Suppressor macrophage treated with lipopolysaccharide for 4 hours (primary cell): ENCODE results near the gene ZFP36L1.
A peak's percentile ranks its signal among the peaks of the same experiment; 100 is the strongest.

Source experiments
- DNase-seq: peaks from one replicate; pipeline ENCODE4 v3.0.0-alpha.2; 2020

ZFP36L1 gene

DNA sequence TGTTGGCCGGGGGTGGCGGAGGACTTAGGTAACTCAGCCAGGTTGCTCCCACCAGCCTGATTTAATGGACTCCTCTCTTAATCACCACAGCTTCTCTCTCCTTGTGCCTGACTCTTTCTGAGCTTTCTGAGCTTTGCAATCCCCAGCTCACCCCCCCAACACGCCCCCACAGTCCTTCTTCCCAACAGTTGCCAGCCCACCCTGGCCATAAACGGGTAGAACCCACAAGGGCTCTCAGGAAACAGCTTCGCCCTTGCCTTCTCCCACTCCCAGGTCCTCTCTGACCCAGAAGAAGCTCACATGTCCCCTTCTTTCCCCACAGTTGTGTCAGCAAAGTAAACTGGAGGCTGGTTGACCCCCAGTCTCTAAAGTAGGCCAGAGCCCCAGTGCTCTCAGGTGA lies 32.9 kb downstream of the ZFP36L1 start:
- no peak for DNase-seq

DNA sequence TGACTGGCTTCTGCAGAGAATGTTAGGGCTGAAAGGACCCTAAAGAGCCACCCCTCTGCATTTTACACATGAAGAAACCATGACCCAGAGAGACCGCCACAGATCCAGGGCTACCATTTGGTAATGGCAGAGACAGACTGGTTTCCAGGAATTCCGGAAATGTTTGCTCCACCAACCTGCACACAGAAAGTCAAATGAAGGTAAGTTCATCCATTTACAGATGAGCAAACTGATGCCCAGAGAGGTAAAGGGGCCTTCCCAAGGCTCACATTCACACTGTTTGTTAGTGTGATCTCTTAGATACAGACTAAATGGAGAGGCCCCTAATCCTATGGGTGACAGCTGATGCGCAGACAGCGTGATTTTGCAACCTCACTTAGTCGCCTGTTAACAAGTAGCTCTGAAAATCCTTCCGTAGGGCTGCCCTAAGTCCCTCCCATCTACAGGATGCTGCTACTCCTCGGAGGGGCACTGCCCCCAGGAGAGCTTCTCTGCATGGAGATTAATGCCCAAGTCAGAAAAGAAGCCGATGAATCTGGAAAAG lies 33.8 kb downstream of the ZFP36L1 start:
- no peak for DNase-seq

DNA sequence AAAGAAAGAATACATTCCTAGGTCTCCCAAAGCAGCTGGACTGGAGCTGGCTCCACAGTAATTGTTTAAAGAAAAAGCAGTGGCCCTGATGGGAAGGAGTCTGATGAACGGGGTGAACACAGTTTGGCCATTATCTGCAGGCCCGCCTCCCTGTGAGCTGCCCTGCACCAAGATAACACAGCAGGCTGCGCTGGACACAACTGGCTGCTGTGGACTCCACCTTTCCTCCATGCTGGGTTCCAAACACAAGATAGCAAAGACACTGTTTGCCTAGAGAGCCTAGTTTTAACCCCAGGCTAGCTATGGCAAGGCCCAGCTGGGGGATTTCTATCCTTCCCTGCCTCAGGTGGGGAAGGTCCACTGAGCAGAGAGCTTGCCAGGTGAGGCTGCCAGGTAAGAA lies 34.6 kb downstream of the ZFP36L1 start:
- DNase-seq: no peak

DNA sequence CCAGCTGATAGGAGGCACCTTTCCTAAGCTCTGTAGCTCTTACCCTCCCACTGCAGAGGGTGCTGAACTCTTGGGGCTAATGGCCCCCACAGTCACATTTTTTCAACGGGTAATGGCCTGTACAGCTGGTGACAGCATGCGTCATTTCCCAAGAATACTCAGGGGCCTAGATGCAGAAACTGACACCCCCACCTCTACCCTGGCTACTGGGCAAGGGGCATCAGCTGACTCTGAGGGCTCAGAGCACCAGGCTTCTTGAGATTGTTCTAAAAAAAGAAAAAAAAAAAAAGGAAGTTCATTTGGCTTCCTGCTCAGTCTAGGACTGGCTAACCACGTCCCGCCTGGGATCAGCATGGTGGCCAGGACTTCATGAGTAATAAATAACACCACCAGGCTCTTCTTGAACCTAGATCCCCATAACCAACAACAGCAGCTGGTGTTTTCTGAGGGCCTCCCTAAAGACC lies 35.2 kb downstream of the ZFP36L1 start:
- peak; percentile 92 for DNase-seq

DNA sequence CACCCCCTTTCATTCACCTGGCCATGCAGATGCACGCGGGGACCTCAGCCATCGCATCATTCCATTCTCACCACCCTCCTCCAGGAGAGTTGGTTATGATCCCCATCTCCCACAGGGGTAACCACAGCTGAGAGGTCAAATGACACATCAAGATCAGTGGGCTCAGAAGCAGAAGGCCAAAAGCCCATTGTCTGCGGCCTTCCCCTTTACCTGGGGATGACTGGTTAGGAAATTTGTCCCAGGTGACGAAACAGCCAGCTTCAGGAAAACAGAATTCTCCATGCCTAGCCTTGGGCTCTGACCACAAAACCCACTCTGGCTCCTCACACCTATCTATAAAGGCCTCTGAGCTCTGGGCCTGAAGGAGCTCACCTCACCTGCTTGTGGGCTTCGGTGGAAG lies 36.1 kb downstream of the ZFP36L1 start:
- DNase-seq: no peak

DNA sequence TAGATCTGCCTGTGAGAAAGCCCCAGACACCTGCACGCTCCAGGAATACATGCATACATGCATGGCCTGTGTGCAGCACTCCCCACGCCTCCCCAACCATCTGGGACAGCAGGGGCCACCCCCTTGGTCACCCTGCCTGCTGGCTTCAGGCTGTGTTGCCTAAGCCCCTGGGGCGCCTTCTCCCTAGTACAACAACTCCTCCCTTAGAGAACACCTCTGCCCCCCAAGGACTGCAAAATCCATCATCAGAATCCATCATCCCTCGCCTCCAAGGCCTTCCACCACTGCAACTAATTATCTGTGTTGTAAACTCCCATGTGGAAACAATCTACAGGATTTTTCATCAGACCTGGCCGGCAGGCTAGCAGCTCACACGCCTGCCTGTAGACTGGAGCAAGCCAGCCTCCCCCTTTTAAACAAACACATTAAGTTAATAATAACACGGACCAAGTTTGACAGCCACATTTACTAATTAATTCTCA lies 36.8 kb downstream of the ZFP36L1 start:
- no peak for DNase-seq

DNA sequence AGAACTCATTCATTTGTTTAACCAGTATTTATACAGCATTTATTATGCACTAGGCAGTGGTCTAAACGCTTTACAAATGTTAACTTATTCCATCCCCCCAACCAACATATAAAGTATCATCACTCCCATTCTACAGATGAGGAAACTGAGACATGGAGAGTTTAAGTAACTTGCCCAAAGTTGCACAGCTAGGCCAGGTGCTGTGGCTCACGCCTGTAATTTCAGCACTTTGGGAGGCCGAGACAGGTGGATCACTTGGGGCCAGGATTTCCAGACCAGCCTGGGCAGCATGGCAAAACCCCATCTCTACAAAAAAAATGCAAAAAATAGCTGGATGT lies 37.9 kb downstream of the ZFP36L1 start:
- DNase-seq: no peak

DNA sequence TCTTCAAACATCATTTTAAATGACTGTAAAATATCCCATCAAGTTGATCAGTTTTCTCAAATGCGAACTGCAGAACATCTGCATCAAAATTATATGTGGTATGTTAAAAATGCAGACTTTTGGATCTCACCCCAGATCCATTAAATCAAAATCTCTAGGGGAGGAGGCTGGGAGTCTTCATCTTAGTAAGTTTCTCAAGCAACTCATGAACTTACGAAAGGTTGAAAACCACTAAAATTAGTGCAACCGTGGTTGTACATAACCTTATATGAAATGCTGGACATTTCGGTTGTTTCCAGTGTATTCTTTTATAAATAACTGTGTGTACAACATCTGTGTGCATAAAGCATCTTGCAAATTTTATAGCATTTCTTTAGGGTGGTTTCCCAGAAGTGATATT lies 39.2 kb downstream of the ZFP36L1 start:
- no peak for DNase-seq

DNA sequence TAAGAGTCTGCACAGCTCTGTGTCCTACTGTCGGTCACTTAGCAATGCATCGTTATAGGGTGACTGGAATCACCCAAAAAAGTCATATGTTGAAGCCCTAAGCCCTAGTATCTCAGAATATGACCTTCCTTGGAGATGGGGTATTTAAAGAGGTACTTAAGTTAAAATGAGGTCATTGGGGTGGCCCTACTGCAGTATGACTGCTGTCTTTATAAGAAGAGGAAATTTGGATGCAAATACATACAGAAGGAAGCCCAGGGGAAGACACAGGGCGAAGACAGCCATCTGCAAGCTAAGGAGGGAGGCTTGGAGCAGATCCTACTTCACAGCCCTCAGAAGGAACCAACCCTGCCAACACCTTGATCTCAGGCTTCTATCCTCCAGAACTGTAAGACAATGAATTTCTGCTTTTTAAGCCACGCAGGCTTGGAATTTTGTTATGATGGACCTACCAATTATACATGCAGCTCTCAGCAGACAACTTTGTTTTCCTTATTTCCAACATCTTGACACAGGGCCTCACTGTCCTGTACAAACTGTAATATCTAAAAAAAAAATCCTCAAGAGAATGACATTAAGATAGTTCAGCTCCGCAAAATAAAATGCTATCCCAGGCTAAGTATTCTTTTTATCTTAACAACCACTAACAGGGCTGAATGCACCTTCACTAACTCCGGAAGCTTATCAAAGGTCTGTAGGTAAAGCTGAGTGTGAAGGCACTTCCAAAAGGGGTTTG lies 40.4 kb downstream of the ZFP36L1 start:
- no peak for DNase-seq

DNA sequence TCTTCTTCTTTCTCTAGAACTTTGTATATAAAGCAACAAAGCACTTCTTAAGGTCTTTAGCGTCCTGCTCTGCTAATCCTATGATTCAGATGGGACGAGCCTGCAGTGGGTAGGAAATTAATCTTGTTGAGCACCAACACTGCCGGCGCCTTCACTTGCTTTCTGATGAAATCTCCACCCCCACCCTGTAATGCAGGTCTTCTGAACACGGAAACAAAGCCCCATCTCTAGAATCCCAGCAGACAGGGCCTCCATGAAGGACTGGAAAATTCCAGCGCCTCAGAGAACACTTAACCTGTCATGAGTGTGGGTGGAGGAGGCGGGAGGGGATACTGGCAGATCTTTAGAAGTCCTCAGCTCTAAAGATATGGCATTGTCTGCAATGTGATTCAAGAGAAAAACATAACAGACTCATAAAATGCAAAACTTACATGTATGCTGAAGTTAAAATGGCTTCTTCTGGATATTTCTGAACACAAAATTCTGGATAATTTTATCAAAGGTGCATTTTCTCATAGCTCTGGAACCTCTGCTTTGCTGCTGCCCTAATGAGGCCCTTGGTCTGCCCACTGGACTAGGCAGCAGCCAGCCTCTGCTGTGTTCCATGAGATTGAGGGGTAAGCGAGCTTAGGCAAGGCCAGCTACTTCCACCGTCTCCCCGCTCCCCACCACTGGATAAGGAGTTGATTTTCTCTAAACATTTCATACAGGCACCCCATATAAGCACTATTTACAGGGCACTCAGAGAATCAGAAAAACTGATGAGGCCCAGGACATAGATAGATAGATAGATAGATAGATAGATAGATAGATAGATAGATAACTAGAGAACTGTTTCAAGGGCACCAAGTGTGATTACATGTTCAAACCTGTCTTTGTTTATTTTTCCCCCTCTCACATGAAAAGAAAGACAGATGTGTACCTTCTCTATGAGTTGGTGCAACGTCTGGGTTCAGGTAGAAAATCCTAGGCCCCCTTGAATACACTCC lies 43.1 kb downstream of the ZFP36L1 start:
- DNase-seq: no peak

DNA sequence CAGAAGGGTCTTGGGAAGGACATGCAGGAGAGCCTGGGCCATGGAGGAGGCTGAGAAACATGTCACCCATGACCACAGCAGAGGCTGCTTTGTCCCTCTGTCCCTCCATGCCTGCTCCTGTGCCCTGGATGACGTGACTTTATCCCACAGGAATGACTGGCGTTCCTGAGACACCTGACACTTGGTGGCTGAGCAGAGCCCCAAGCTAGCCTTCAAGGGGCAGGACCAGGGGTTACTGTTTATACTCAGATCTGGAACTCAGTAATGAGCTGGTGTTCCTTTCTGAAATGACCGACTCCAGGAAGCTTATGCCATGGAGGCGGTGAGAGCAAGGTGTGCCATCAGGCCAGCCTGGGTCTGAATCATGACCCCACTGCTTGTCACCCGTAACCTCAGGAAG lies 44.2 kb downstream of the ZFP36L1 start:
- no peak for DNase-seq

DNA sequence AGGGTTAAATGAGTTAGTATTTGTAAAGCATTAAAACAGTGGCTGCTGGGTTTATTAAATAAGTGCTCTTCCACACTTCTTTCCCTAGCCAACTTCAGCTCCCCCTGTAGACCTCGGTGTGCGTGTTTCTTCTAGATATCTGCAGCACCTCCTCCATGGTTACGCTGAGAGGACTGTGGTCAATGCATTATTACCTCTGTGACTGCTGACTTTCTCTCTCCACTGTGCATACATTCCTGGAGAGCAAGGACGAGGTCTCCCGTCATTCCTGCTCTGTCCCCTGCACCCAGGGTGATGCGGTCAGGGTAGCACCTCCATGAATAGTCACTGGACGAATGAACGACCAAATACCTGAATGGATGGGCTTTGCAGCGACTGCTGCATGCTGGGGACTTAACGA lies 44.6 kb downstream of the ZFP36L1 start:
- no peak for DNase-seq

DNA sequence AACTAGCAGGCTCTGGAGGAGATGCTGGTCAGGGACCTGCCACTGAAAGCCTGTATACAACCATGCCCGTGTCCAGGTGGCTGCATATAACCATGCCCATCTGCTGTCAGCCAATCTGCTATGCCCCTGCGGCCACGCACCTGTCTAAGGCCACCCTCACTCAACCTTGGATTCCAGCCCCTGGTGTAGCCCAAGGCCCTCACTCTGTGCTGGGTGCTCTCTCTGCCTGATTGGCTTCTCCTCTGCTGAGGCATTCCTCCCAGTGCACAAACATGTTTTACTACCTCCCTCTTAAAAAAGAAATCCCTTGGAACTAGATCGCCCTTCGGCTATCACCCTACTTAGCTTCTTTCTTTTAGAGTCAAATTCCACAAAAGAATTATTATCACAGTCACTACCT lies 45.5 kb downstream of the ZFP36L1 start:
- DNase-seq: no peak

DNA sequence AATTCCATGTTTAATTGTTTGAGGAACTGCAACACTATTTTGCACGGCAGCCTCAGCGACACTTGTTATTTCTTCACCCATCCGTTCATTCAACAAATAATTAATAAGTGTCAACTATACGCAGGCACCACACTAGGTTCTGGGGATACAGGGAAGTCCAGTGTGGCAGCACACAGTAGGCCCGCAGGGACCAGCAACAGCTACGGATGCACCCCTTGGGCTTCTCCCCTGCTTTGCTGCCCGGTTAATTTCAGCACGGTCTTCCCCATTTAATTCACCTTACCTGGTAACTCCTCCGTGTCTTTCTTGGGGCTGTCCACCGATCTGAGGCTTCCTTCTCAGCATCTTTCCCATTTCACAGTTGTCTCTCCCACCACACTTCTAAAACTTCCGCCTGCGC lies 48.3 kb downstream of the ZFP36L1 start:
- no peak for DNase-seq

DNA sequence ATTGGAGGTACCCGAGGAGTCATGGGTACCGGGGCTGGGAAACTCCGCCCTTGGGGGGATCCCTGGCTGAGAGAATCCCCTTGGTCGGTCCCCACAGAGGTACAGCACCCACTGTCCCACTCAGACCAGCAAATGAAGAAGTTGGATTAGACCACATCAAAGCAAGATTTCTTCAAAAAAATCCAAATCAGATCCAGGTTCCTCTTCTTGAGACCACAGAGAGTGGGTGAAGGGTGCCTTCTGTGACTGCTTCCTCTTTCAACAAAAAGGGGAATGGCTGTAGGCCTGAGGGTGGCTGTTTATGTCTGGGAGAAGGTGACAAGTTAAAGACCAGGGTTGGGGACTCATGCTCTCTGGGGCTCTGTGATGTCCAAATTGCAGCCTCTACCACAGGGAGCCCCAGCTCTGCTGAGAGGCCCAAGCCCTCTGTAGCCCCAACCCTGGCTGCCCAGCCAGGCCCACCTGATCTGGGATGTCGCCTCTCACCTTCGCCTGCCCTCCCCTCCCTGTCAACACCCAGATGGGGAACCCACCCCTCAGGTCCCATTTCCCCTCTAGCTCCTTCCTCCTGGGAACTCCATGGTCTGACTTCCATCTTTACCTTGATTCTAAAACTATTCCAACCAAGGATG lies 50.9 kb downstream of the ZFP36L1 start:
- DNase-seq: peak; percentile 95

DNA sequence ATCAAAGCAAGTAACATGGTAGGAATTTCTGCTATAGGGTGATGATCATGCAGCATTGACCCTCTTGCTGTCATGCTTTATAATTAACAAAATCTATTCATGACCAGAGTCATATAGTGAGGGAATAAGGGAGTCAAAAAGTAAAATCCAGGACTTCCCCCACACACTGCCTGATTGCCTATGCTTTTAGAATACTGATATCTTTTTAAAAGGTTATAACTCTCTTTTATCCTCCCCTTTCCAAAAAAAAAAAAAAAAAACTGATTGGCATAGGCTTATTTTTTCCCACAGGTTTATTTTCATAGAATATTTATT lies 51.4 kb downstream of the ZFP36L1 start:
- no peak for DNase-seq

DNA sequence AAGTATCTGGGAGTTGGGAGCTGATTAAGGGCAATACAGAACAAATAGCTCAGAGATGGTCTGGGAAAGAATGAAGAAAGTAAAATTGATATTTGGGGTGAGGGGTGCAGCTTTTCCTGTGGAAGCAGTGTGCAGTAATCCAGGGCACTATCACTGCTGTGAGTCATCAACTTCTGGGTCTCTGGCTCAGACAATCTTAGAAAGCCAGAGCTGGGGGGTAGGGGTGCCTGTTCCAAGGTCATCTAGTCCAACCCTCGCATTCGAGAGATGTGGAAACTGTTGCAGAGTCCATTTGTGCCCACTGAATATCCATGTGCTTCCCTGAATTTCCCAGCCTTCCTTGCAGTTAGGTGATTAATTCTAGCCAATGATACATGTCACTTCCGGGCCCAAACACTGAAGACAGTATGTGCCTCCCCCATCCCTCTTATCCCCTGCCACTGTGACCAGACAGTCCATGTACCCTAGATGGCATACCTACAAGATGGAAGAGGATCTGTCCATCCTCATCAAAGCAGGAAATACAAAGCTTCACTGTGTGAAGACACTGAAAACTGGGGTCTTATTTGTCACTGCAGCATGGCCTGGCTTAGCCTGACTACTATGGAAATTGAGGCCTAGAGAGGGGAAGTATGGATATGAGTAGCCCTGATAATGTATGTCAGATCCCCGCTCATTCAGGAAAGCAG lies 51.9 kb downstream of the ZFP36L1 start:
- DNase-seq: no peak

DNA sequence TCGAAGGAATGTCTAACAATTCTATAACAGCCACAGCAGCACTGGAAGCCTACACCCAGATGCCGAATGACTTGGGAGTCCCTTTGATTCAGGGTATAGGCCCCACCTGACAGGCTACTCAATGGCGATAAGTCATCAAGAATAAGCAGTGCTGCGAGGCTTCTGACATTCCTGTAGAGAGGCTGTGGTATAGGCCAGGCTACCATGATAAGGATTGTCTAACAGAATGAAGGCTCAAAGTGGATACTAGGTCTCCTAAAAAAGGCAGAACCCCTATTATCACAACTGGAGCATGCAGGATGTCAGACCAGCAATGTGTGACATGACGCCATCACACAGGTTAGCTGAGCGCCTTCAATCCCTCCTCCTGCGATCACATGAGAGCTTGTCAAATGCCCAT lies 53.2 kb downstream of the ZFP36L1 start:
- DNase-seq: no peak

DNA sequence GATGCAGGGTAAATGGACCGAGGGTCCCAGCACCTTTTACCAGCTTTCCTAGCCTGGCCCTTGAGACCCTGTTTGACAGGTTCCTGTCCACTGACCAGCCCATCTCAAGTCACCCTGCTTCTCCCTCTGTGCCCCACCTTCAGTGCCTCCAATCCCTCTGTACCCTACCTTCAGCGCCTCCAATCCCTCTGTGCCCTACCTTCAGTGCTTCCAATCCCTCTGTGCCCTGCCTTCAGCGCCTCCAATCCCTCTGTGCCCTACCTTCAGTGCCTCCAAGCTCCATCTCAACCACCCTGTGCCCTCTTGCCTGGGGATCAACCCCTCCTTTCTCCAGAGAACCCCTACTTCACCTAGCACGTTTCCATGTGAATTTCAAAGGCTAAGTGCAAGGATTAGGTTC lies 54.3 kb downstream of the ZFP36L1 start:
- no peak for DNase-seq
